HG03108 (cell line): Measurements from ENCODE around the gene FBXO11.
A peak's percentile ranks its signal among the peaks of the same experiment; 100 is the strongest.
"Not testable (repeated sequence)": the region's sequence is repeated elsewhere in the genome, so short reads cannot be mapped to it uniquely, and the experiment has no call there.

Source experiments
- ATAC-seq: cut with Tn5 transposase; IDR thresholded peaks from one replicate; pipeline ENCODE4 v1.9.1; 2021; ENCODE audit warnings: moderate library complexity; ENCODE audit not compliant: unreplicated experiment

Gene FBXO11

GRCh38 chr2:47862949-47863348 is 43.3 kb downstream of the FBXO11 start:
- ATAC-seq, result no peak

- ATAC-seq, result not testable (repeated sequence)
Measured at GRCh38 chr2:47853067-47853777, 53.1 kb downstream of the FBXO11 start.

- no peak for ATAC-seq
Measured at GRCh38 chr2:47850198-47850597, 56.1 kb downstream of the FBXO11 start.

- no peak for ATAC-seq
Measured at GRCh38 chr2:47849368-47849767, 56.9 kb downstream of the FBXO11 start.

GRCh38 chr2:47844162-47844561 is 62.1 kb downstream of the FBXO11 start:
- no peak for ATAC-seq

GRCh38 chr2:47843407-47843806 is 62.9 kb downstream of the FBXO11 start:
- no peak for ATAC-seq

- no peak for ATAC-seq
Measured at GRCh38 chr2:47842846-47843245, 63.5 kb downstream of the FBXO11 start.

GRCh38 chr2:47838686-47839085 is 67.6 kb downstream of the FBXO11 start:
- no peak for ATAC-seq

GRCh38 chr2:47838249-47838648 is 68.0 kb downstream of the FBXO11 start:
- ATAC-seq, result no peak

GRCh38 chr2:47833516-47833968 is 72.8 kb downstream of the FBXO11 start:
- peak; percentile 84 for ATAC-seq

GRCh38 chr2:47822518-47822917 is 83.8 kb downstream of the FBXO11 start:
- no peak for ATAC-seq

GRCh38 chr2:47819834-47820233 is 86.5 kb downstream of the FBXO11 start:
- no peak for ATAC-seq

GRCh38 chr2:47818777-47819176 is 87.5 kb downstream of the FBXO11 start:
- no peak for ATAC-seq

GRCh38 chr2:47815764-47816163 is 90.5 kb downstream of the FBXO11 start:
- ATAC-seq, result no peak

- ATAC-seq, result no peak
Measured at GRCh38 chr2:47811668-47812067, 94.6 kb downstream of the FBXO11 start.

GRCh38 chr2:47810850-47811249 is 95.4 kb downstream of the FBXO11 start:
- no peak for ATAC-seq

GRCh38 chr2:47809903-47810302 is 96.4 kb downstream of the FBXO11 start:
- no peak for ATAC-seq

GRCh38 chr2:47808614-47809013 is 97.7 kb downstream of the FBXO11 start:
- no peak for ATAC-seq

GRCh38 chr2:47805850-47806249 is 100.4 kb downstream of the FBXO11 start:
- ATAC-seq, result no peak

- ATAC-seq, result no peak
Measured at GRCh38 chr2:47803770-47804169, 102.5 kb downstream of the FBXO11 start.

- no peak for ATAC-seq
Measured at GRCh38 chr2:47803363-47803762, 102.9 kb downstream of the FBXO11 start.

- ATAC-seq, result no peak
Measured at GRCh38 chr2:47801118-47801517, 105.2 kb downstream of the FBXO11 start.

GRCh38 chr2:47799031-47799609 is 107.2 kb downstream of the FBXO11 start:
- no peak for ATAC-seq
